ENCODE results near the gene SLC17A1. TPM values are rescaled to one million over a fixed set of nuclear protein-coding genes. Genes with fewer than 3 reads are reported as not detected.

The SLC17A1 gene, protein sequence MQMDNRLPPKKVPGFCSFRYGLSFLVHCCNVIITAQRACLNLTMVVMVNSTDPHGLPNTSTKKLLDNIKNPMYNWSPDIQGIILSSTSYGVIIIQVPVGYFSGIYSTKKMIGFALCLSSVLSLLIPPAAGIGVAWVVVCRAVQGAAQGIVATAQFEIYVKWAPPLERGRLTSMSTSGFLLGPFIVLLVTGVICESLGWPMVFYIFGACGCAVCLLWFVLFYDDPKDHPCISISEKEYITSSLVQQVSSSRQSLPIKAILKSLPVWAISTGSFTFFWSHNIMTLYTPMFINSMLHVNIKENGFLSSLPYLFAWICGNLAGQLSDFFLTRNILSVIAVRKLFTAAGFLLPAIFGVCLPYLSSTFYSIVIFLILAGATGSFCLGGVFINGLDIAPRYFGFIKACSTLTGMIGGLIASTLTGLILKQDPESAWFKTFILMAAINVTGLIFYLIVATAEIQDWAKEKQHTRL
- total RNA-seq = not detected in 2 replicates

DNA sequence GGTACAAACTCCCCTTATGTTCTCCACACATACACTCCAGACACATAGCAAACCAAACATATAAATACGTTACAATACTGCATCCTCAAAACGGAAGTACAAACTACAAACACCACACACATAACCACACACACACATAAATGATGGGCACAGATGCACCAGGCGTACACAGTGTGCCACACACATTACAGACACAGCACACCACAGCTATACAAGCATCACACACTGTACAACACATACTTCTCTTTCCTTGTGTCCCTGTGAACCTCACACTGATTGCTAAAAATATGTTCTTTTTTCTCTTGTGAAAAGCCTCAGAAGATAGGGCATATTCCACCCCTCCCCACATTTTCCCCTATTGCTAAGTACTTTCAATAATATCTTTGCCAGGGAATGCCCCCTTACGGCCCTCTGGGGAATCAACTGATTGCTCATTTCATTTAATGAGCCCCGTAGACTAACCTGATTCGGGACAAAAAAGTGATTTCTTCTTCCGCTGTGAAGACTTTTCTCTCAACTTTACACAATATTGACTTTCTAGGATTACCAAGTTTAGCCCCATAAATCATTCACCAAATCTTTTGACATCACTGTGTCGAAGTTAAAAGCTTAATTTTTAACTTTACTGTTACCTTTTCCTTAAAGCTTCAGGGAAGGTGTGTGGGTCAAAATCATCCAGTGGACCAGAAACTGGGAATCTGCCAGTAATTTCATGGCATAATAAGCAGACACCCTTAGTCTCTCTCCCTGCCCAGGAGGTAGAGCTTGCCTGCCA, at the start of gene SLC17A1:
SLC17A1 (minus strand) TSS at position 521 of the 775 bp plus-strand sequence. CDS start 1,495 bp downstream, outside the sequence.

DNA sequence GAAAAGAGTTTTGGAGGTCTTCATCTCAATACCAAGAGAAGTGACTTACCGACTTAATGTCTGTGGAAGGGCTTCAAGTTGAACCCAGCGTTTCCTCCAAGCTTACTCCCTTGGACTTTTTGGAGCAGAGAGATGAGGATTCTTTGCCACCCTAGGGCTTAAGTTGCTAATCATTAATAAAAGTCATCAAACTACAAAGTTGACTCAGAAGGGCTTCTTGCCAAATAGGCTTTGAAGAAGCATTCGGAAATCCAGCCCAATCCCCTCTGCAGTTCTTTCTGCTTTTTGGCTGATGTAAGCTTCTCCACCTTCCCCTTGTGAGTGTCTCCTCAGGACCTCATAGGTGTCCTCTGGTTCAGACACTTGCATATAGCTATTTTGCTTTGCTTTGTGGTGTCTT, 42.3 kb upstream of the SLC17A1 start, which contains the start of gene SLC17A3:
SLC17A3 (minus strand) TSS at position 126 of the 400 bp plus-strand sequence. CDS start 5,856 bp downstream, outside the sequence.

DNA sequence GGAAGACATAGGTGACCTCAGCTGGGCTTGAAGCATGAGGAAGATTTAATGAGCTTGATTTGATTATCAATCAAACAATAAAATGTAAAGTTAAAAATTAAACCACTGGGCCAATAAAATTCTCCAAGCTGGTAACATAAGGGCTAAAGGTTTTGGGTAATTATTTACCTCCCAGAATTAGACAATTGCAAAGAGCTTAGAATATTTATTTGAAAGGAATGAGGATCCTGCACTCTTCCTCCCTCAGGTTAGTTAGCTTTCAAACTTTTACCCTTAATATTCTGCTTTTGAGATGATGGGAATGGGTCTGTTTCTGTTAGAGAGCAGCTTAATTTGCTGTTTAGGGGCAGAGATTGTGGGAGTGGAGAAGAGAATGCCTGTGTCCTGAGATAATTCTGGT, 77.3 kb downstream of the SLC17A1 start, which contains the start of gene SLC17A4:
SLC17A4 (plus strand) TSS at position 208 of the 400 bp plus-strand sequence. CDS start 7,221 bp downstream, outside the sequence.

Other genes starting within 250 kb of the SLC17A1 start
- not detected in 2 replicates for gene SCGN, start 179.8 kb downstream of the SLC17A1 start, total RNA-seq
- gene SLC17A4, start 77.3 kb downstream of the SLC17A1 start, total RNA-seq = not detected in 2 replicates
- gene SLC17A3, start 42.2 kb upstream of the SLC17A1 start, total RNA-seq = not detected in 2 replicates
- not detected in 2 replicates for gene SLC17A2, start 98.6 kb upstream of the SLC17A1 start, total RNA-seq
- gene TRIM38, start 130.8 kb upstream of the SLC17A1 start, total RNA-seq = 3.9 and 4.0 TPM in 2 replicates

All from bronchus fibroblast of lung (primary cell).